GM21360 (cell line): ENCODE data around the gene XXYLT1.
"Not testable (repeated sequence)": the region's sequence is repeated elsewhere in the genome, so short reads cannot be mapped to it uniquely, and the experiment has no call there.

Source experiments
- ATAC-seq: cut with Tn5 transposase; IDR thresholded peaks from one replicate; pipeline ENCODE4 v1.9.1; 2021; ENCODE audit warnings: mild to moderate bottlenecking, moderate library complexity; ENCODE audit not compliant: unreplicated experiment

The XXYLT1 gene

GRCh38 chr3:195187609-195188425 lies 83.1 kb downstream of the XXYLT1 start:
- ATAC-seq, result no peak

GRCh38 chr3:195186710-195187047 lies 84.3 kb downstream of the XXYLT1 start:
- not testable (repeated sequence) for ATAC-seq

GRCh38 chr3:195186041-195186709 lies 84.8 kb downstream of the XXYLT1 start:
- ATAC-seq, result no peak

GRCh38 chr3:195185583-195185982 lies 85.4 kb downstream of the XXYLT1 start:
- no peak for ATAC-seq

- no peak for ATAC-seq
These were observed 86.1 kb downstream of the XXYLT1 start for GRCh38 chr3:195184716-195185421.

- ATAC-seq, result no peak
These were observed 87.7 kb downstream of the XXYLT1 start for GRCh38 chr3:195183071-195183776.

- no peak for ATAC-seq
These were observed 88.5 kb downstream of the XXYLT1 start for GRCh38 chr3:195182470-195182795.

- ATAC-seq, result no peak
These were observed 89.1 kb downstream of the XXYLT1 start for GRCh38 chr3:195181741-195182469.

- no peak for ATAC-seq
These were observed 89.9 kb downstream of the XXYLT1 start for GRCh38 chr3:195181113-195181498.

- no peak for ATAC-seq
These were observed 90.4 kb downstream of the XXYLT1 start for GRCh38 chr3:195180490-195181112.

GRCh38 chr3:195179776-195180489 lies 91.0 kb downstream of the XXYLT1 start:
- ATAC-seq, result no peak

- no peak for ATAC-seq
These were observed 92.6 kb downstream of the XXYLT1 start for GRCh38 chr3:195178124-195178910.

- no peak for ATAC-seq
These were observed 93.4 kb downstream of the XXYLT1 start for GRCh38 chr3:195177422-195178123.

GRCh38 chr3:195176776-195177175 lies 94.2 kb downstream of the XXYLT1 start:
- ATAC-seq, result no peak

- no peak for ATAC-seq
These were observed 95.3 kb downstream of the XXYLT1 start for GRCh38 chr3:195175476-195176337.

GRCh38 chr3:195175076-195175475 lies 95.9 kb downstream of the XXYLT1 start:
- ATAC-seq, result no peak

GRCh38 chr3:195173657-195174056 lies 97.3 kb downstream of the XXYLT1 start:
- ATAC-seq, result no peak
